H9 (cell line): ENCODE measurements around the gene MAPK11. TPM values are rescaled to one million over a fixed set of nuclear protein-coding genes. Genes with fewer than 3 reads are reported as not detected.

Experiments used
- DNase-seq: peaks from one replicate; pipeline ENCODE4 v3.0.0-alpha.2; 2017
- H2AFZ ChIP-seq: one replicate; pipeline ENCODE4 v1.6.1; 2013; ENCODE audit warnings: mild to moderate bottlenecking, low read length, control low read depth, moderate library complexity
- H2AK5ac ChIP-seq: 2 replicates; pipeline ENCODE4 v1.6.1; 2013; ENCODE audit warnings: low read length, control low read depth, mixed read lengths; ENCODE audit not compliant: insufficient read length
- H2BK120ac ChIP-seq: one replicate; pipeline ENCODE4 v1.6.1; 2013; ENCODE audit warnings: low read depth, mild to moderate bottlenecking, low read length, control low read depth, inconsistent platforms; ENCODE audit not compliant: poor library complexity, severe bottlenecking
- H2BK12ac ChIP-seq: 2 replicates; pipeline ENCODE4 v1.6.1; 2013; ENCODE audit warnings: low read length, control low read depth, mixed read lengths, low read depth; ENCODE audit not compliant: insufficient read length
- H2BK15ac ChIP-seq: 2 replicates; pipeline ENCODE4 v1.6.1; 2013; ENCODE audit warnings: low read depth, low read length, control low read depth
- H2BK20ac ChIP-seq: one replicate; pipeline ENCODE4 v1.6.1; 2013; ENCODE audit warnings: low read depth, mild to moderate bottlenecking, low read length, control low read depth, inconsistent platforms; ENCODE audit not compliant: poor library complexity, severe bottlenecking
- H2BK5ac ChIP-seq: 2 replicates; pipeline ENCODE4 v1.6.1; 2013; ENCODE audit warnings: low read length, control low read depth, mixed read lengths; ENCODE audit not compliant: insufficient read length
- H3K14ac ChIP-seq: 2 replicates; pipeline ENCODE4 v1.6.1; 2013; ENCODE audit warnings: low read length, control low read depth; ENCODE audit not compliant: insufficient read depth
- H3K18ac ChIP-seq: 2 replicates; pipeline ENCODE4 v1.6.1; 2013; ENCODE audit warnings: low read depth, mild to moderate bottlenecking, mixed read lengths, low read length, control low read depth; ENCODE audit not compliant: insufficient read length
- H3K23ac ChIP-seq: 2 replicates; pipeline ENCODE4 v1.6.1; 2013; ENCODE audit warnings: low read length, control low read depth, mixed read lengths, low read depth; ENCODE audit not compliant: insufficient read length
- H3K23me2 ChIP-seq: 2 replicates; pipeline ENCODE4 v1.6.1; 2013; ENCODE audit warnings: low read depth, mild to moderate bottlenecking, mixed read lengths, low read length, control low read depth; ENCODE audit not compliant: insufficient read length, poor library complexity, severe bottlenecking
- H3K27ac ChIP-seq: 2 replicates; pipeline ENCODE4 v1.5.1; 2013; ENCODE audit warnings: low read length, control low read depth, mixed read lengths, low read depth; ENCODE audit not compliant: insufficient read length
- H3K27me3 ChIP-seq: 2 replicates; pipeline ENCODE4 v1.6.1; 2013; ENCODE audit warnings: low read length, control low read depth, inconsistent platforms; ENCODE audit not compliant: insufficient read depth
- H3K4ac ChIP-seq: 2 replicates; pipeline ENCODE4 v1.6.1; 2013; ENCODE audit warnings: low read depth, mild to moderate bottlenecking, control low read depth, inconsistent platforms, low read length, moderate library complexity
- H3K4me1 ChIP-seq: 2 replicates; pipeline ENCODE4 v1.6.1; 2013; ENCODE audit warnings: low read length, control low read depth, inconsistent platforms; ENCODE audit not compliant: insufficient read depth
- H3K4me2 ChIP-seq: 2 replicates; pipeline ENCODE4 v1.6.1; 2013; ENCODE audit warnings: low read length, control low read depth, mixed read lengths; ENCODE audit not compliant: insufficient read length, insufficient read depth
- H3K56ac ChIP-seq: 2 replicates; pipeline ENCODE4 v1.6.1; 2013; ENCODE audit warnings: low read depth, mild to moderate bottlenecking, mixed read lengths, low read length, control low read depth; ENCODE audit not compliant: insufficient read length
- H3K79me1 ChIP-seq: 2 replicates; pipeline ENCODE4 v1.6.1; 2013; ENCODE audit warnings: low read depth, mild to moderate bottlenecking, moderate library complexity, low read length, control low read depth, inconsistent platforms; ENCODE audit not compliant: insufficient read depth, poor library complexity, severe bottlenecking
- H3K79me2 ChIP-seq: 2 replicates; pipeline ENCODE4 v1.6.1; 2013; ENCODE audit warnings: low read length, control low read depth, inconsistent platforms; ENCODE audit not compliant: insufficient read depth
- H3K9ac ChIP-seq: 2 replicates; pipeline ENCODE4 v1.6.1; 2013; ENCODE audit warnings: low read length, control low read depth, mixed read lengths; ENCODE audit not compliant: insufficient read length; ENCODE audit errors: extremely low read depth
- H3K9me3 ChIP-seq: one replicate; pipeline ENCODE4 v1.6.1; 2013; ENCODE audit warnings: low read depth, low read length, inconsistent platforms; ENCODE audit not compliant: control insufficient read depth
- H3T11ph ChIP-seq: one replicate; pipeline ENCODE4 v1.6.1; 2013; ENCODE audit warnings: mild to moderate bottlenecking, low read length, control low read depth, inconsistent platforms
- H4K20me1 ChIP-seq: one replicate; pipeline ENCODE4 v1.6.1; 2013; ENCODE audit not compliant: control insufficient read depth, insufficient read length, insufficient read depth
- H4K5ac ChIP-seq: 2 replicates; pipeline ENCODE4 v1.6.1; 2013; ENCODE audit warnings: low read depth, mild to moderate bottlenecking, mixed read lengths, low read length, control low read depth; ENCODE audit not compliant: insufficient read length
- H4K8ac ChIP-seq: replicated peaks from 2 replicates; pipeline ENCODE4 v1.6.1; 2013; ENCODE audit warnings: low read length, control low read depth, mixed read lengths, low read depth; ENCODE audit not compliant: insufficient read length
- H4K91ac ChIP-seq: 2 replicates; pipeline ENCODE4 v1.6.1; 2013; ENCODE audit warnings: low read depth, mild to moderate bottlenecking, moderate library complexity, mixed read lengths, low read length, control low read depth; ENCODE audit not compliant: insufficient read length
- H3K27ac Mint-ChIP-seq, 3 experiments: 2 replicates in 2 of 3; 3 replicates in 1 of 3; pipeline ENCODE4 v1.8.0; 2020 to 2021; ENCODE audit warnings: mixed read lengths in 3 of 3, mild to moderate bottlenecking in 1 of 3, moderate library complexity in 1 of 3
- H3K27me3 Mint-ChIP-seq: 2 replicates; pipeline ENCODE4 v1.8.0; 2021; ENCODE audit warnings: low read depth, mild to moderate bottlenecking, moderate library complexity, mixed read lengths
- H3K36me3 Mint-ChIP-seq, 3 experiments: 2 replicates in 2 of 3; 3 replicates in 1 of 3; pipeline ENCODE4 v1.8.0; 2020 to 2021; ENCODE audit warnings: low read depth in 3 of 3, mixed read lengths in 3 of 3; ENCODE audit not compliant: insufficient read depth in 1 of 3
- H3K4me1 Mint-ChIP-seq, 2 experiments: 2 replicates each; pipeline ENCODE4 v1.8.0; 2020; ENCODE audit warnings: mixed read lengths in 2 of 2
- H3K4me3 Mint-ChIP-seq, 2 experiments: 2 replicates in 1 of 2; 3 replicates in 1 of 2; pipeline ENCODE4 v1.8.0; 2020 to 2021; ENCODE audit warnings: mild to moderate bottlenecking in 2 of 2, mixed read lengths in 2 of 2, moderate library complexity in 1 of 2
- H3K9me3 Mint-ChIP-seq, 2 experiments: 2 replicates in 1 of 2; 3 replicates in 1 of 2; pipeline ENCODE4 v1.8.0; 2020; ENCODE audit warnings: mild to moderate bottlenecking in 2 of 2, mixed read lengths in 2 of 2, moderate library complexity in 1 of 2
- CTCF ChIP-seq: fragments of 200-600 bp; sonication (generic); conservative IDR thresholded peaks from 3 replicates; pipeline ENCODE4 v1.8.0; 2021; ENCODE audit warnings: antibody characterized with exemption, mild to moderate bottlenecking
- whole genome bisulfite sequencing: extraction: QIAGEN DNeasy Blood & Tissue Kit; methylation state at CpG from one replicate; pipeline ENCODE4 v1.1.7; 2013; ENCODE audit warnings: missing lambda C conversion rate, low lambda C conversion rate, mixed read lengths; ENCODE audit not compliant: insufficient read length; ENCODE audit errors: extremely low coverage; 5-methylcytosine and 5-hydroxymethylcytosine counted together
- total RNA-seq: library from RNA; stranded (reverse); gene quantifications from 2 replicates; pipeline ENCODE4 v1.2.1, GENCODE V29; 2021

The MAPK11 gene
- total RNA-seq, 1 experiment from 2014 or later, result 1.5 TPM

- no CpG with 5 or more reads among the region's 42 CpGs for WGBS
- Histone ChIP-seq H3K23me2 (no peaks in the 10 kb centered on the region), H3K4ac (no peak overlapping the region), H2BK5ac (no peak overlapping the region), H3K18ac (no peak overlapping the region), H3K27me3 (no peaks in the 10 kb centered on the region), H2BK120ac (no peak overlapping the region), H2AFZ (no peak overlapping the region), H3K9ac (no peak overlapping the region), H2AK5ac (no peak overlapping the region), H2BK12ac (no peak overlapping the region), H3K4me1 (no peaks in the 10 kb centered on the region), H4K5ac (no peak overlapping the region), H3K23ac (no peak overlapping the region), H2BK15ac (no peak overlapping the region), H3T11ph (no peak overlapping the region), H4K91ac (no peak overlapping the region), H3K9me3 (no peaks in the 10 kb centered on the region), H4K8ac (no peak overlapping the region), H3K79me1 (no peaks in the 10 kb centered on the region), H4K20me1 (peaks cover 3% of the 10 kb centered on the region), H3K27ac (no peak overlapping the region), H3K79me2 (0 out of 2 replicates have a peak, but pooled peaks cover 3% of the 10 kb centered on the region), H3K14ac (no peak overlapping the region), H3K56ac (no peak overlapping the region), H2BK20ac (no peak overlapping the region), H3K4me2 (no peak overlapping the region)
- Mint-ChIP-seq H3K4me1 (peaks cover 5 to 9% of the 10 kb centered on the region in 2 experiments), H3K9me3 (no peaks in the 10 kb centered on the region), H3K4me3 (no peak overlapping the region), H3K27ac (peak overlapping the region in 1 of 3 experiments; percentile 81; a peak in 2 of 7 replicates), H3K36me3 (peaks cover 20 to 79% (median 66%) of the 10 kb centered on the region in 3 experiments), H3K27me3 (no peaks in the 10 kb centered on the region)
- DNase-seq, result peak; percentile 77
- no peak for TF ChIP-seq CTCF
These were observed 51.0 kb downstream of the MAPK11 start for GRCh38 chr22:50218996-50219727.
